ENCODE data around the gene ROM1.
"Not testable (repeated sequence)": the region's sequence is repeated elsewhere in the genome, so short reads cannot be mapped to it uniquely, and the experiment has no call there.

The ROM1 gene

GRCh38 chr11:62645946-62646824 lies 33.1 kb downstream of the ROM1 start, which contains the start of gene GANAB:
TSS of gene GANAB (minus strand) at chr11:62646613. CDS start at chr11:62646599, 14 bp downstream.
- peak within 1 kb of the TSS; percentile 82 for H3K4me3 ChIP-seq (ENCODE audit: low read depth, low read length)
- peak; percentile 92 for DNase-seq (ENCODE audit: low read depth)

- DNase-seq (ENCODE audit: low read depth): no peak
Observed at GRCh38 chr11:62646825-62647608, 34.0 kb downstream of the ROM1 start.

GRCh38 chr11:62647609-62648005 lies 34.5 kb downstream of the ROM1 start:
- H3K4me3 ChIP-seq (ENCODE audit: low read depth, low read length): no peak overlapping the region
- DNase-seq (ENCODE audit: low read depth): no peak

More at GRCh38 chr11:62646825-62647608, 34.0 kb downstream of the ROM1 start:
- H3K4me3 ChIP-seq (ENCODE audit: low read depth, low read length): peak overlapping the region; percentile 13

GRCh38 chr11:62648185-62648966 lies 35.3 kb downstream of the ROM1 start:
- no peak for DNase-seq (ENCODE audit: low read depth)
- H3K4me3 ChIP-seq (ENCODE audit: low read depth, low read length): no peak overlapping the region

GRCh38 chr11:62648967-62649364 lies 35.9 kb downstream of the ROM1 start:
- no peak for DNase-seq (ENCODE audit: low read depth)
- no peak overlapping the region for H3K4me3 ChIP-seq (ENCODE audit: low read depth, low read length)

GRCh38 chr11:62649486-62649885 lies 36.4 kb downstream of the ROM1 start:
- DNase-seq (ENCODE audit: low read depth): no peak
- no peak overlapping the region for H3K4me3 ChIP-seq (ENCODE audit: low read depth, low read length)

- H3K4me3 ChIP-seq (ENCODE audit: low read depth, low read length); DNase-seq (ENCODE audit: low read depth): not testable (repeated sequence)
Observed at GRCh38 chr11:62650283-62650682, 37.2 kb downstream of the ROM1 start.

- H3K4me3 ChIP-seq (ENCODE audit: low read depth, low read length): peak overlapping the region; percentile 94
- no peak for DNase-seq (ENCODE audit: low read depth)
Observed at GRCh38 chr11:62652161-62653006, 39.3 kb downstream of the ROM1 start.

- DNase-seq (ENCODE audit: low read depth): no peak
- H3K4me3 ChIP-seq (ENCODE audit: low read depth, low read length): no peak overlapping the region
Observed at GRCh38 chr11:62654297-62654696, 41.2 kb downstream of the ROM1 start.

- no peak for DNase-seq (ENCODE audit: low read depth)
Observed at GRCh38 chr11:62656796-62657429, 43.9 kb downstream of the ROM1 start.

GRCh38 chr11:62664405-62665074 lies 51.5 kb downstream of the ROM1 start:
- DNase-seq (ENCODE audit: low read depth): no peak
- peak overlapping the region; percentile 88 for H3K4me3 ChIP-seq (ENCODE audit: low read depth, low read length)

More at GRCh38 chr11:62656796-62657429, 43.9 kb downstream of the ROM1 start:
- no peak overlapping the region for H3K4me3 ChIP-seq (ENCODE audit: low read depth, low read length)
